ACHN (cell line): ENCODE measurements around the gene DAGLA.
"Not testable (repeated sequence)": the region's sequence is repeated elsewhere in the genome, so short reads cannot be mapped to it uniquely, and the experiment has no call there.

Source experiments
- DNase-seq: peaks from one replicate; pipeline ENCODE4 v3.0.0-alpha.2; 2015
- in situ Hi-C: cut with HindIII; loops from 2 replicates; pipeline ENCODE4 v1.10.0; 2017; ENCODE audit warnings: low sequenced_read_pairs, low pct_ligation_motif_present, low pct_unique_long_range_greater_than_20kb

DAGLA gene

DNA sequence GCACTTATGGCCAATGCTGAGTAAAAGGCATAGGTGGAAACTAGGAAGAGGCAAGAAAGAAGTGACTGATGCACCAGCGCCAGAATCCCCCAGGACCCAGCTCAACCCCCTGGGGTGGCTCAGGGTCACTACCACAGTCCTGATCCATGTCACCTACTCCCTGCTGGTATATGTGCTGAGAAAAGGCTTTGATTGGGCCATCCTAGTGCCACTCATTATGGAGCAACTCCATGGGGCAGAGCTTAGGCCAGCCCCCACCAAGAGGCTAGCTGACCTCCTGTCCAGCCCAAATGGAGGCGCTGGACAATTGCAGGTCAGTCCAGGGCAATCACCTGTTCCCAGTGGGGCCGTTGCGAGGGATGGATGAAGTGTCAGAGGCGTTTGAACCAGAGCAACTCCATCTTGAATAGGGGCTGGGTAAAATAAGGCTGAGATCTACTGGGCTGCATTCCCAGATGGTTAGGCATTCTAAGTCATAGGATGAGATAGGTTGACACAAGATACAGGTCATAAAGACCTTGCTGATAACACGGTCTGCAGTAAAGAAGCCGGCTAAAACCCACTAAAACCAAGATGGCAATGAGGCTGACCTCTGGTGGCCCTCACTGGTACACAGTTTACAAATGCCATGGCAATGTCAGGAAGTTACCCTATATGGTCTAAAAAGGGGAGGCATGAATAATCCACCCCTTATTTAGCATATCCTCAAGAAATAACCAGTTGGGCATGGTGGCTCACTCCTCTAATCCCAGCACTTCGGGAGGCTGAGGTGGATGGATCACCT lies 20.6 kb upstream of the DAGLA start:
- no peak for DNase-seq
- in situ Hi-C loops = no loop called here

GRCh38 chr11:61660997-61661396 lies 19.2 kb upstream of the DAGLA start:
- in situ Hi-C loops = not testable (repeated sequence)
- DNase-seq = peak; percentile 5

GRCh38 chr11:61666684-61667297 lies 13.4 kb upstream of the DAGLA start:
- in situ Hi-C loops = no loop called here
- no peak for DNase-seq

- DNase-seq = no peak
- in situ Hi-C loops = no loop called here
Observed at GRCh38 chr11:61667684-61668305, 12.4 kb upstream of the DAGLA start.

GRCh38 chr11:61669417-61669816 lies 10.8 kb upstream of the DAGLA start:
- in situ Hi-C loops = no loop called here
- no peak for DNase-seq

- no peak for DNase-seq
- in situ Hi-C loops = no loop called here
Observed at GRCh38 chr11:61670626-61671025, 9.6 kb upstream of the DAGLA start.

GRCh38 chr11:61671527-61671926 lies 8.7 kb upstream of the DAGLA start:
- peak; percentile 22 for DNase-seq
- in situ Hi-C loops = no loop called here

DNA sequence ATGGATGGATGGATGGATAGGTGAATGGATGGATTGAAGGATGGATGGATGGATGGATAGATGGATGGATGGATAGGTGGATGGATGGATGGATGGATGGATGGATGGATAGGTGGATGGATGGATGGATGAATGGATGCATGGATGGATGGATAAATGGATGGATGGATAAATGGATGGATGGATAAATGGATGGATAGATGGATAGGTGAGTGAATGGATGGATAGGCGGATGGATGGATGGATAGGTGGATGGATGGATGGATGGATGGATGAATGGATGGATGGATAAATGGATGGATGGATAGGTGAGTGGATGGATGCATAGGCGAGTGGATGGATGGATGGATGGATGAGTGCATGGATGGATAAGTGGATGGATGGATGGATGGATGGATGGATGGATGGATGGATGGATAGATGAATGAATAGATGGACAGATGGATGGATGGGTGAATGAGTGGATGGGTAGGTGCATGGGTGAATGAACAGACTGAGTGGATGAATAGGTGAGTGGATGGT lies 6.2 kb upstream of the DAGLA start:
- in situ Hi-C loops, DNase-seq: not testable (repeated sequence)

DNA sequence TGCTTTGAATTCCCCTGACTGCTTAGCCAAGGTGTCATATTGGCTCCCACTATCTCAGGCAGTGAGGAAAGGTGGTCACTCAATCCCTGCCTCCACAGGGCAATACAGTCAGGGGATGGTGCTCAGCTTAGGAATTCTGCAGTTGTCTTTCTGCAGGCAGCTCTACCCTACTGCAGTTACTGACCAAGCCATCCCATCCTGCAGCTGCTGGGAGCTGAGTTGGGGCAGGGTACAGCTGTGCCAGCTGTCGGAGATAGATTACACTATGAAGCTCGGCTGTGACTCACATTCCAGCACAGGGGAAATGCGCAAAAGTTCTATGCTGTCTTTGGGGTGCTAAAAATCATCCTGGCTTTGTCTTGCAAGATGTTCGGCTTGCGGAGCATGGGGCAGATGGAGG lies 4.4 kb upstream of the DAGLA start:
- in situ Hi-C loops = no loop called here
- no peak for DNase-seq

DNA sequence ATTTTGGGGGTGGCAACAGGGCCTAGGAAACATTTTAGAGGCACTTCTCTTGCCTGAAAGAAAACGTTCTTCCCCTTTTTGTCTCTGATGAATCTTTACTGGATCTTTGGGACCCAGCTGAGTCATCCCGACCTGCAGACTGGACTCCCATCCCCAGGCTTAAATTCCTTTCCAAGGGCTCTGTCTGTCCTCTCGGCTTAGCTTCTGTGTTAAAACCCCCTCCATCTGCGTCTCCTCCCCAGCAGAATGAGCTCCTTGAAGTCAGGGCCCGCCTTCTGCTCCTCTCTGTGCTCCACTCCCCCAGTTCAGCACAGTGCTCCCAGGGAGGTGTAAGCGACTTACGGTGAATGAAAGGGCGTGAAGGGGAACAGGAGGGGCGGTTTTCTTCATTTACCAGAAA lies 895 bp upstream of the DAGLA start:
- no peak for DNase-seq
- in situ Hi-C loops = no loop called here

DNA sequence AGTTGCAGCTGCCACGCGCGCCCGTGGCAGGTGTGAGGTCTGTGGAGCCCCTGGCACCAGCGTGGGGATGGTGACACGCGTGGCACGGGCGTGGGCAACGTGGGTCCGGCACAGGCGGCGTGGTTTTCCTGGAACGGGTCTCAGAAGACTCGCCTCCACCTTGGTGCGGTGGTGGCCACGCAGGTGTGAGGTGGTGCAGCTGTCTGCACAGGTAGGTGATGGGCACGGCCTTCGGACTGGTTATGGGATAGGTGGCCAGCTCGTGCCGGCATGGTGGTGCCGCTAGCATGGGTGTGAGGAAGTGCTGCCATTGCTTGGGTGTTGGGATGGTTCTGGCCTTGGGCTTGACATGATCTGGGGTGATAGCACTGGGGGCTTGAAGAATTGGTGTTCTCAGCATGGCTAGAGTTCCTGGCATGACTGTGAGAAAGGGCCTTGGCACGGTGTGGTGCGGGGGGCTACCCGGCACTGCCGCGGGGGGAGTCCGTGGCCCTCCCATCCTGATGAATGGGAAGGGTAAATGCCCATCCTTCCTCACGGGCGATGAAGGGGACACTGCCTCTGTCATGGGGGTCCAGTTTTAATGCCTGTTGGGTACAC lies 531 bp downstream of the DAGLA start:
- in situ Hi-C loops = no loop called here

GRCh38 chr11:61682093-61682732 lies 2.0 kb downstream of the DAGLA start:
- no peak for DNase-seq
- in situ Hi-C loops = no loop called here

More for the DNA sequence above, 531 bp downstream of the DAGLA start:
- no peak for DNase-seq

GRCh38 chr11:61682906-61683675 lies 2.9 kb downstream of the DAGLA start:
- in situ Hi-C loops = no loop called here
- DNase-seq = no peak

GRCh38 chr11:61683961-61684869 lies 4.0 kb downstream of the DAGLA start:
- in situ Hi-C loops = no loop called here
- DNase-seq = no peak

GRCh38 chr11:61684870-61685616 lies 4.9 kb downstream of the DAGLA start:
- no peak for DNase-seq
- in situ Hi-C loops = no loop called here

DNA sequence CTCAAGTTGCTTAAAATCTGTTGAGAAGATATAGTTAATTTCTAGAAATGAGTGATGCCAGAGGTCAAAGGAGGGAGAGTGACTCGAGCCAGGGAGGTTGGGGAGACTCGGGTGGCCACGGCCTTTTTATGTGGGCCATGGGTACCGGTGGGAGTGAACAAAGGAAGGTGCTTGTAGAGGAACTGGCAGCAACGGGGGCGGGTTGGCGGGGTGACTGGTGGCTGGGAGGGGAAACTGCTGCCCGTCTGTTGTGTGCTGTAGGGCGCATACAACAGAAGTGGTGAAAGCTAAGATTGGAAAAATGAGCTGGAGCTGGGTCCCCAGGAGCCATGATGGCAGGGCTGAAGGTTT lies 5.4 kb downstream of the DAGLA start:
- in situ Hi-C loops = no loop called here
- DNase-seq = no peak

GRCh38 chr11:61686066-61686465 lies 5.9 kb downstream of the DAGLA start:
- in situ Hi-C loops = no loop called here
- no peak for DNase-seq
